ENCODE results near the gene ASCL1.

Gene ASCL1

DNA sequence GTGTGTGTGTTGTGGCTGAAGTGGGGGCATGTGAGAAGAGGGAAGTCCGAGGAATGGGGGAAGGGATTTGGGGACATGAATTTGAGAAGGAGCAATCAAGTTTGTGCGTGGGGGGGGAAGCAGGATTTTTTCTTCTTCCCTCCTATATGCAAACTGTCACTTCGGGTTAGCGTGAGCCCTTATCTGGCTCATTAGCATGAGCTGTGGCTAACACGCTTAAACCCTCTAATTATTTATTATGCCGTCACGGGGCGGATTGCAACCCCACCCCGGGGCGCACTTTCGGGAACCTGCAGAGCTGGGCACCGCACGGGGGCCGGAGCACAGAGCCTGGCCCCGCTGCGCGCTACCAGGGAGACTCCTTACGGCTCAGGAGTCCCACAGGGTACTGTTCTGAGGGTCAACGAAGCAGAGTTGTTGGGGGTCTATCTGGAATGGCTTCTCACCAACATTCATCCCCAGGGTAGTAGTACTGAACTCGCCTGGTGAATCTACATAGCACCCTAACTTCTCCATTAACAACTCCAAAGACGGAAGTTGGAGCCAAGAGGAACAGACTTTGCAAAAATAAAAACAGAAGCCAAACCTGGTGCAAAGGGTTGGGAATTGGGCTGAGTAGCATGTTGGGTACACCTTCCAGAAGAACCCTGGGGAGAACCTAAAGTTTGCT, 6.4 kb upstream of the ASCL1 start:
- FAIRE-seq (no peak), DNase-seq (ENCODE audit: insufficient read length, low spot score) (no peak)

DNA sequence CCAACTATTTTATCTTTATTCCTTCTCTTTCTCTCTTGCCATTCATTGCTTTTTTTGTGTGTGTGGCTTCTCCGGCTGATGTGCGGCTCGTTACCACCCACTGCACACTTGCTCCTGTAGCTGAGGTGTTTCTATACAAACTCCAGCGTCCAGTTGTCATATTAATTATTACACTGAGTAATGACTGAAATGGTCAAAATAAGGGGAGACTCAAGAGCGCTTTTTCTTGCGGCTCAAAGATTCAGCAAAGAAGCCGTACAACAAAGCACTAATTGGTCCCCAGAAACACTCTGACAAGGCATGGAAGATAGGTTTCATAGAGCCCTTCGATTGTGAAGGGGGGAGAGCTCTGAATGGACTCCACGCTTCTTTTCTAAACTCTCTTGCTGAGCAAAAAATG, 5.6 kb upstream of the ASCL1 start:
- FAIRE-seq = no peak
- DNase-seq (ENCODE audit: insufficient read length, low spot score) = no peak

DNA sequence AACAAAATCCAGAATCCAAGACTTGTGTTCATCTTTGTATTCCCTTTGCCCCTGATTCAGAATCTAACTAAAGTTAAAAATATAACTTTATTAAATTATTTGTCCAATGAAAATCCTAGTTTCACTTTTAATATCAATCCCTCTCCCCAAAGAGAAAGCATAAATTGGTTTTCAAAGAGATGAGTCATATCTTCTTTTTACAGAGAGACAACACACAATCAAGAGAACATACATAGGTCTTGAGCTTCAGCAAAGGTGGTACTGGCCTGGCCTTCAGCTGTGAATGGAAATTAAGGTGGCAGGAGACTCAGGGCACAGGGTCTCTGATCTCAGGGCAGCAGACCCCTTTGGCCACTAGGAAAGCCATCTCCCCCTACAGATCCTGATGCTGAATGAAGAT, 4.3 kb upstream of the ASCL1 start:
- DNase-seq (ENCODE audit: insufficient read length, low spot score) (no peak), FAIRE-seq (no peak)

DNA sequence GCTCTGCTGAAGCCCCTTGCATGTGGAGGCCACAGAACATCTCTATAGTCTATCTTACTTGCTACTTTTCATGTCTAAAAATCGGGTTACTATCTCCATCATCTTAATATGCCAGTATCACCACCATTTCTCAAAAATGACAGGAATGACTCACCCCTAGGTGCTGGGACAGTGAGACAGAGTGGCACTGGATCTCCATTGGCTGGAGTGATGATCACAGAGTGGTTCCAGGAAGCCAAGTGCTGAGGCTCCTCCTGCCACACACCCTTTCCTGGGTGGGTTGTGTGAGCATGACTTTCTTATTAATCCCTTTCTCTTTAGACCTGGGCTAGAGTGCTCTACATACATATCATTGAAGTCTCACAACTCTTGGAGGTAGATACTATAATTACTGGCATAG, 3.3 kb upstream of the ASCL1 start:
- DNase-seq (ENCODE audit: insufficient read length, low spot score) (no peak), FAIRE-seq (no peak)

DNA sequence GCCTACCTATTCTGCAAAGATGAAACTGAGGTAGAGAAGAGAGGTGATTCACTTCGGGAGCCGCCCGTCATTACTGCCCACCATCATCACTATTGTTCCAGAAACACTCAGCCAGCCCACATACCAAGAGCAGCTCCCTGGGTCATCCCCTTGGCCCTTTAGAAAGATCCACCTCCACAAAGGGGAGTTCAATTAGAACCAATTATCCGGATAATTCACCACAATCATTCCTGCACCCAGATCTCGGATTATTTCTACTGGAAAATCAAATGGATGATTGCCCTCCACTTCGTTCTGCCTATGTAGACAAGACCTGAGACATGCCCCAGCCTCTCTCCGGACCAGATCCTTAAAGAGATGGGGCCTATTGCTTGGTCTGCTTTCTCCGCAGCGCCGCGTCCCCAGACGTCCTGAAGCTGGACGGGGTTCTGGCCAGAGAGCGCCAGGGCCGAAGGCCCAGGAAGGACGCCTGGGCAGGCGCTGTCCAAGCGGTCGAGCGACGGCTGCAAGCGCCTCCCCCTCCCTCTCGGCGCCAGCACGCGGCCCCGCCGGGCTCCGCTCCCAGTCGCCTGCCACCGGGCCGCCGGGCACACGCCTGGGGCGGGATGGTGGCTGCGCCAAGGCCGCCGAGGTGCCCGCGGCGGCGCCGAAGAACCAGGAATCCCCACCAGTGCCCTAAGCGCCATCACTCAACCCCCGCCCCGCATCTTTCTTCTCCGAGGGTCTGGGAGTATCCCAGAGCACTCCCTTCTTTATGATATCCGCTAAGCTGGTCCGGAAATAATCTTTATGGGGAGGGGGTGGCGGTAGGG, 1.3 kb upstream of the ASCL1 start:
- DNase-seq (ENCODE audit: insufficient read length, low spot score) (no peak), FAIRE-seq (no peak)

DNA sequence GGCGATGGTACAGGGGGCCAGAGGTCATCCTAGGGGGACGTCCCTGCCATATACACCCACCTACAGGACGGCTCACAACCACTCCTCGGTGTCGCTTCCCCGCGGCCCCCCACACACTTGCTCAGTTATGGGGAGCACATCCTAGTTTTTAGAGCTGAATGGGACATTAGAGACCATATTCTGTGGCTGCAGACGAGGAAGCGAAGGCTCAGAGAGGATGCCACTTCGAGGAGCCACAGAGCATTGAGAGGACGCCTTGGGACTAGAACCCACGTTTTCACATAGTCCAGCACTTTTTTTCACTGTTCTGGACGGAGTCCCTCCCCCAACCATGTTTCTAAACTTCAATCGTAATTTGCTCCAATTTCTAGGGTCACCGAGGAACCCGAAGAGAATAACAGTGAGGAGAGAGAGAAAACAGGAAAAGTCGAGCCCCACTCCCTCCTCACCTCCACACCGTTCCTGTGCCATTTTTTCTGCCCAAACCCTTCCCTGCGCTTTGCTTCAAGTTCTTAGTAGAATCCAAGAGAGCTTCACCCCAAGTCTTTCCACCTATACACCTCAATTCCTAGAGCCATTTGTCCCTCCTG, 641 bp upstream of the ASCL1 start:
- FAIRE-seq (no peak), DNase-seq (ENCODE audit: insufficient read length, low spot score) (no peak)

DNA sequence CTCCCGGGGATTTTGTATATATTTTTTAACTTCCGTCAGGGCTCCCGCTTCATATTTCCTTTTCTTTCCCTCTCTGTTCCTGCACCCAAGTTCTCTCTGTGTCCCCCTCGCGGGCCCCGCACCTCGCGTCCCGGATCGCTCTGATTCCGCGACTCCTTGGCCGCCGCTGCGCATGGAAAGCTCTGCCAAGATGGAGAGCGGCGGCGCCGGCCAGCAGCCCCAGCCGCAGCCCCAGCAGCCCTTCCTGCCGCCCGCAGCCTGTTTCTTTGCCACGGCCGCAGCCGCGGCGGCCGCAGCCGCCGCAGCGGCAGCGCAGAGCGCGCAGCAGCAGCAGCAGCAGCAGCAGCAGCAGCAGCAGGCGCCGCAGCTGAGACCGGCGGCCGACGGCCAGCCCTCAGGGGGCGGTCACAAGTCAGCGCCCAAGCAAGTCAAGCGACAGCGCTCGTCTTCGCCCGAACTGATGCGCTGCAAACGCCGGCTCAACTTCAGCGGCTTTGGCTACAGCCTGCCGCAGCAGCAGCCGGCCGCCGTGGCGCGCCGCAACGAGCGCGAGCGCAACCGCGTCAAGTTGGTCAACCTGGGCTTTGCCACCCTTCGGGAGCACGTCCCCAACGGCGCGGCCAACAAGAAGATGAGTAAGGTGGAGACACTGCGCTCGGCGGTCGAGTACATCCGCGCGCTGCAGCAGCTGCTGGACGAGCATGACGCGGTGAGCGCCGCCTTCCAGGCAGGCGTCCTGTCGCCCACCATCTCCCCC, 777 bp downstream of the ASCL1 start:
- FAIRE-seq (no peak), DNase-seq (ENCODE audit: insufficient read length, low spot score) (no peak)

DNA sequence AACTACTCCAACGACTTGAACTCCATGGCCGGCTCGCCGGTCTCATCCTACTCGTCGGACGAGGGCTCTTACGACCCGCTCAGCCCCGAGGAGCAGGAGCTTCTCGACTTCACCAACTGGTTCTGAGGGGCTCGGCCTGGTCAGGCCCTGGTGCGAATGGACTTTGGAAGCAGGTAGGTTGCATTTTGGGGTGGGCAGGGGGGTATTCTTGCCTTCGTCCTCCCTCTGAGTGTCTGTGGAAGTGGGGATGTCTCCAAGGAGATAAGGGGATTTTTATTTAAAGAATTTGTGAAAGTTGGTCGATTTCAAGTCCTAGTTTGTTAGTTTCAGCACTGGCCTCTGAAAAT, 1.3 kb downstream of the ASCL1 start:
- FAIRE-seq = no peak
- DNase-seq (ENCODE audit: insufficient read length, low spot score) = no peak

DNA sequence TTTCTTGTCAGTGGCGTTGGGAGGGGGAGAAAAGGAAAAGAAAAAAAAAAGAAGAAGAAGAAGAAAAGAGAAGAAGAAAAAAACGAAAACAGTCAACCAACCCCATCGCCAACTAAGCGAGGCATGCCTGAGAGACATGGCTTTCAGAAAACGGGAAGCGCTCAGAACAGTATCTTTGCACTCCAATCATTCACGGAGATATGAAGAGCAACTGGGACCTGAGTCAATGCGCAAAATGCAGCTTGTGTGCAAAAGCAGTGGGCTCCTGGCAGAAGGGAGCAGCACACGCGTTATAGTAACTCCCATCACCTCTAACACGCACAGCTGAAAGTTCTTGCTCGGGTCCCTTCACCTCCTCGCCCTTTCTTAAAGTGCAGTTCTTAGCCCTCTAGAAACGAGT, 1.9 kb downstream of the ASCL1 start:
- DNase-seq (ENCODE audit: insufficient read length, low spot score) (no peak), FAIRE-seq (no peak)

DNA sequence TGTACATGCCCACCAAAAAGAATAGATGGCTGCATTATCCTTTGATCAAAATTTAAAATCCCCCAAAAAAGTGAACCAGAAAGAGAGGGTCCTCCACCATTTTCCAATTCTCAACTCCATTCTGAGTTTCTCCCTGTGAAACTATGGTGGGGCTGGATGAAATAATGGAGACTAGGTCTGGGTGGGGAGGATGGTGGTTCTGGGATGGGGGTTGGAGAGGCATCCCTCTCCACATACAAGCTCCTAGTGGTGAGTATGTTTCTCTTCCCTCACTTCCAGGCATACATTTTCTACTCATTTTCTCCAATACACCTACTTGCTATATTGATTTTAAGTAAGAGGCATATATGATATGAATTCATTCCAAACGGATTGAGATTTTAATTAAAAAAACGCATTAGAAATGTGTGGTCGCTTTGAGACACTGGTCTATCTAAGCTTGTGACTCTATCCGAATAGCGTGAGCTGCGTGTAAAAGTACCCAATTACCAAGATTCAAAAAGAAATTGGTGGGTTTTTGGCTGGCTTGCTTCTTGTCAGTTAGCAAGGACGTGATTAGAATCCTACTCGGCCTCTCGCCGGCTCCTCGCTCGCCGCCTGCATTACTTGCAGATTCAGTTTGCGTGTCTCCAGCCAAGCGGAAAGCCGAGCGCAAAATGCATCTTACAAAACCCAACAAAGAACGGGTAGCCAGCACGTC, 3.4 kb downstream of the ASCL1 start:
- no peak for FAIRE-seq

DNA sequence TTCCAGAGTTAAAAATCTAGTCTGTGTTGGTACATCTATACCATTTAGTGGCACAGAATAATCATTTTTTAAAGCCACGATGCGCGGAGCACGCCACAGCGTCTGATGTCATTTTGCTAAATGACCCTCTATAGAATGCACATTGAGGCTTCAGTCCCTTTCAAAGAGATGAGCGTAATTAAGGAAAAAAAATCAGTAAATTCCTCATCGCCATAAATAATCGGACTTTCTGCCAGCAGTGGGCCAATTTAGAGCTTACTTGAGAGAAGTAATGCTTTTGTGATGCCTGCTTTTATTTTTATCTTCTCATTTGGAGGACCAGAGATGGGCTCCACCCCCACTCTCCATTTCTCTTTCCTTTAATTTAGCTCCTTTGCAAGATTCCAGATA, 4.0 kb downstream of the ASCL1 start:
- no peak for FAIRE-seq
- no peak for DNase-seq (ENCODE audit: insufficient read length, low spot score)

More for the DNA sequence above, 3.4 kb downstream of the ASCL1 start:
- no peak for DNase-seq (ENCODE audit: insufficient read length, low spot score)

DNA sequence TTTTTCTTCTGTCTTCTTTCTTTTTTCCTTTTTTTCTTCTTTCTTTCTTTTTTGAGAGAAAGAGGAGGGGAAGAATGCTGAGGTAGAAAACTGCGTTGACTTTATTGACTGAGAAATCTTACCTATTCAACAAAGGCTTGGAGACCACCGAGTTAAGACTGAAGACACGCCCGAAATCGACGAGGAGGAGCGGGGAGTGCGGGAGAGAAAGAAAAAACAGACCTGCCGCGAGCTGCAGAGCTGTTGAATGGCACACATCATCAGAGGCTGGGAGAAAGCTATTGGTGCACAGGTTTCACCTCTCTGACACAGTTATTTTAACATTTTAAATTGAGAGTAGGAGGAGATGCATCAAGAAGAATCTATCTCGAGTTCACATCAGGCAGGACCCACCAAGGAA, 5.1 kb downstream of the ASCL1 start:
- DNase-seq (ENCODE audit: insufficient read length, low spot score) = no peak
- no peak for FAIRE-seq

DNA sequence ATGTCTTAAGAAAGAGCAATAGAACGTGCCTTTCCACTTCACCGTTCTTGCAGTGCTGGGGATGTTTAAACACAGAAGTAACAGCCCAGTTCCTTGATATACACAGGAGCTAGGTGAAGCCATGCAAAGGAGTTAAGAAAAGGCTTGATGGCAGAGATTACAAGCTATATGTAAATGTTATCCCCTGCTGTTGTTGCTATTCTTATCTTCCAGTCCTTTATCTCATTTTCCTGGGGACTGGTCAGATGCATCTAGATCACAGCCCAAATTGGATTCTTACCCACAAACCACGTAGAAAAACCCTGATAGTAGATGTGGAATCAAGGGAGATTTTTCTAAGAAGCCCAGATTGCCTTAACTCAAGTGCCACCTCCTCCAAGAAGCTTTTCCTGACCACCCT, 5.5 kb downstream of the ASCL1 start:
- FAIRE-seq = no peak
- DNase-seq (ENCODE audit: insufficient read length, low spot score) = no peak

DNA sequence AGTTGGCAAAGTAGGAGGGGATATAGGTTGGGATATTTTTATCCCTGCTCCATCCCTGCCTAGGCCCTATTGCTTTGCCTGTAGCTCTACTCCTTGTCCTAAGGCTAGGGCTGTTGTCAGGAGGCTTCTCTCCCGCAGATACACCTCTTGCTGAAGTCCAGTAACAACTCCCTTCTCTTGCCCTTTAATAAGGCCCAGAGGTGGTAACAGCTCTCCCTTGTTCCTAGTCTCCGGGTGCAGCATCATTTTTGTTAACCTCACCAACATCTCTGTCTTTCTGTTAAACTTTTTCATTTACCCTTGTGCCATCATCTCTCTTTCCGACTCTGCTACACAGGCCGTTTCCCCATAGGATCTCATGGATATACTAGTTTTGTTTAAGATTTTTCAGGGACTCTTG, 6.3 kb downstream of the ASCL1 start:
- FAIRE-seq (no peak), DNase-seq (ENCODE audit: insufficient read length, low spot score) (no peak)

DNA sequence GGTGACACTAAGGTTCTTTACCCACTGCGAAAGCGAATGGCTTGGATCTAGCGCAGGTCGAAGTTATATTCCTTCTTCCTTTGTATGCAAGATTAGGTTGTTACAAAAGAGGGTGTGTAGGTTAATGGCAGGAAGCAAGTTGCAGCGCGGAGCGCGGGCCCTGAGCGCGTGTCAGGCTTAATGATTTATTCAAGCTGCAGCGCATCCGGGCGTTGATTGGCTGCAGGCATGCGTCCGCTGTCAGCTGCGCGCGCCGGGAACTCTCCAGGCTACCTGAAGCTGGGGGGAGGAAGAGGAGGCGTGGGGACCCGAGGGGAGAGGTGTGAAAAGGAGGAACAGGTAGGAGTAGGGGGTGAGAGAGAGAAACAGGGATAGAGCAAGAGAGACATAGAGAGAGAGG, 7.4 kb downstream of the ASCL1 start:
- FAIRE-seq = no peak
- DNase-seq (ENCODE audit: insufficient read length, low spot score) = no peak

DNA sequence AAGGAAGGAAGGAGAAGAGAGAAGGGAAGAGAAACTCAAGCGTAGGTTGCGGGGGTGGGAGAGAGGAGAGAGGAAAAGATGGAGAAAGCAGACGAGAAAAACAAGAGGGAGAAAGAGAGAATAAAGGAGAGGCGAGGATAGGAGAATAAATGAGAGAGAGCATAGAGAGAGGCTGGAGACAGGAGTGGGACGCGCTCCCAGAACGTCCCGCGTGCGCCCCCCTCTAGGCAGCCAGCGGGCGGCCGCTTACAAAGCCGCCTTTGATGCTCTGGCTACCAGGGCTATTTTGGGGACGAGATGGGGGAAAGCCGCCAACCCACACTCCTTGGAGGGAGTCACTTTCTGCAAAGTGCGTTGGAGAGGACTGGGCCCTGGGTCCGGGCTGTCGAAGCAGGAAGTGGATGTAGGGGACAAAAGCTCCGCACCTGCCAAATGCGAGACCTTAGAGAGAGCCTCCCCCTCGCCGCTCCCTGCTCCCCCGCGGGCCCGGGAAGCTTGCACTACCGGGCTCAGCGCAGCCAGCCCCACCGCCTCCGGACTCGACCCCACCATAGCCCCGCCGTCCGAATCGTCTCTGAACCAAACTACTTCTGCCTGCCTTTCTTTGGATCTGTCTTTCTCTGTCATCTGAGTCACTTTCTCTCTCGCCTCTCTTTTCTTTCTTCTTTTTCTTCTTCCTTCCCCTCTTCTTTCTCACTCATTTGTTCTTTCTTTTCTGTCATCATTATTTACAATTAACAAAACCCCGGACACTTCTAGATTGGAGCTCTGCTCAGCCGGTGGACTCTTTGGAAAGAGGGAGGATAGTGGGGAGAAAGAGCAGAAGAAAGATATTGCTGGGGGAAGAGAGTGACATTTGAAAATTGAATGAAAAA, 8.0 kb downstream of the ASCL1 start:
- FAIRE-seq (no peak), DNase-seq (ENCODE audit: insufficient read length, low spot score) (no peak)

DNA sequence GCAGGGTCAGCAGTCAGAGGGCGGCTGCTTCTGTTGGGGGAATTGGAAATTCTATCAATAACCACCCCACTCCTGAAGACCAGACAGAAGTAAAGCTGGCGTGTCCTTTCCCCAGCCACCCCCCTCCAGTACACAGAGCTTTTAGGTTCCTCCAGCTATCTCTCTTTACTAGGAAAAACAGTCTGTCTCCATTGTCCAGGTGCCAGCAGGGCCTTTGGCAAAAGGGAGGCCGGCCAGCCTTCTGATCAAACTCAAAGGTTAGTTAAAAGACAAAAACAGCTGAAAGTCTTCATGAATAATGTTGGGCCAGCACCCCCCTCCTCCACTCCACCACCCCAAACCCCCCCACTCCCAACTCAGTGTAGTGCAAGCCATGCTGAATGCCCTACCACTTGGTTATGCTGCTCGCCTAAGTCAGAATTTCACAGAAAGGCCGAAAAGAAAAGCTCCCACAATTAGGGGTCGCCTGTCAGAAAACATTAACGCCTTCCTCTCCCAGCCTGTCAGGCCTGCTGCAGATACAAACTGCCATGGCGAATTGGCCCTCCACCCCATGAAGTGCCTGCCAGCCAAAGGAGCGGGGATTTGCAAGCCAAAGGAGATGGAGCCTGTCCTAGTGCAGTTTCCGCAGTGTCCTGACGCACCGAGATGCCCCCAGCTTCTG, 8.9 kb downstream of the ASCL1 start:
- no peak for FAIRE-seq
- DNase-seq (ENCODE audit: insufficient read length, low spot score) = no peak

DNA sequence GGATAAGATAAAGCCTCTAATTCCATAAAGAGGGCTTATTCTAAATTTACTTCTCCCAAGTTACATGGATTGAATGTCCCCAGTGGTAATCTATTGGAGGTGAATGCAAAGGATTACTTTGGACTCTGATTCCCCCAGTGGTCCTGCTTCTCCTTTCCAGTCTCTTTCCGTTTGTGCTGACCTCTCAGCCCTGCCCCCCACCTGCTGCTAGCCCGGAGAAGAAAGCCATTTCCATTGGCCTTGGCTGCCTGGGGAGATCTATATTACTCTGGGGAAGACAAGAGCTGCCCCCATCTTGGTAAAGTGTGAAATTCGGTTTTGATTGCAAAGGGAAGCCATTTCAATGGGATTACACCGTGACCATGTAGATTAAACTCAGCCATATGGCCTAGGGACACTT, 13.3 kb downstream of the ASCL1 start:
- DNase-seq (ENCODE audit: insufficient read length, low spot score) (no peak), FAIRE-seq (no peak)

DNA sequence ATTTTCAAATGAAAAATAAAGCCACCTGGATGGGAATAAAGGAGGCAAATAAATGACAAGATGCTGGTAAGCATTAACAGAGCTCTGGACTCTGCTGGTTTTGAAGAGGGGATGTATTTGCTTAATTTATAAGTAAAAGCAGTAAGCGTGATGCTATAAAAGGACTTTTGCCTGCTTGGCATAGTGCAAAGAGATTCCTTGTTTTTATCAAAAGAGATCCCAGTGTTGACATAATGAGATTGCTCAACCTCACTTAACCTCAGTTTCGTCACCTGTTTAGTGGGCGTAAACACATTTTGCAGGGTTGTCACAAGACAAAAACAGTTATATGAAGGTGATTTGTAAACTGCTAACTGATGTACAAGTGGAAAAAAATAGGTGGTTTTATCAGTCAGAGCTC, 13.8 kb downstream of the ASCL1 start:
- FAIRE-seq (no peak), DNase-seq (ENCODE audit: insufficient read length, low spot score) (no peak)
